ENCODE data around the gene AGAP2. TPM values are rescaled to one million over a fixed set of nuclear protein-coding genes. Genes with fewer than 3 reads are reported as not detected.
A peak's percentile ranks its signal among the peaks of the same experiment; 100 is the strongest.

AGAP2 gene
- total and polyA plus RNA-seq, 2 of the 13 experiments (the other 11 are each of a cell fraction or from before 2014, with no cell fraction given), result 0.38 to 0.45 TPM

DNA sequence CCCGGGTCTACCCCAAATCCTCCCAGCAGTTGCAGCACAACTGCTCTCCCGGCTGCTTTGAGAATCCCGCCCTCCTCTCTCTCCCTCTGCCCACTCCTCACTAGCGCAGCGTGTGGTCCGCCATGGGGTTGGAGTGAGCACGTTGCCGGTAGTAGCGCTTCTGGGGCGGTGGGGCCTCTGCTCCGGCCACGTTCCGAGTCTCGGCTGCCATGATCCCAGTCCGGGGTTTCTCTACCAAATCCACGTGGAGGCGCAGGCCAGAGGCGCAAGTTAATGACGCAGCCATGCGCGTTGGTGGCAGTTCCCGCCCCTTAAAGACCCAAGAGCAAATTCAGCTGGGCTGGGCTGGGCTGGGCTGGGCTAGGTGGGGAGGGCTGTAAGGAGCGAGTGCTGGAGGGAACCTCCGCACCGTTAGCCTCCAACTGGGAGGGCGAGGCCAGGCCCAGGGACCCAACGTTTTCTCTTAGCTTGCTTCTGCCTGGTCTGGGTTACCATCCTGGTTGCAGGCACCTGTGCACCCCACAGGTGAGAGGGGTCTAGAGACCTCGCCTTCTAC, 33.4 kb upstream of the AGAP2 start, which contains the start of gene METTL1 (continued):
- TF ChIP-seq ZBTB34 (CRISPR knock-in tag; IDR thresholded peaks at IDR 0.05) (peak; percentile 72; the same call in 1 of the 2 replicates), ZFX (CRISPR knock-in tag; IDR thresholded peaks at IDR 0.05; ENCODE audit: low read depth) (peak; percentile 98), SIX1 (CRISPR knock-in tag; IDR thresholded peaks at IDR 0.05; ENCODE audit: borderline replicate concordance) (peak; percentile 67; the same call in 1 of the 2 replicates), POLR2G (IDR thresholded peaks at IDR 0.05; ENCODE audit: low read depth, low read length) (peak; percentile 93), CBFB (CRISPR knock-in tag; IDR thresholded peaks at IDR 0.05) (peak; percentile 66), ELF4 (CRISPR knock-in tag; IDR thresholded peaks at IDR 0.05; ENCODE audit: borderline replicate concordance) (peak; percentile 86; the same call in 1 of the 2 replicates), IRF1 (CRISPR knock-in tag; IDR thresholded peaks at IDR 0.05; ENCODE audit: low read depth) (no peak), TBX3 (IDR thresholded peaks at IDR 0.05; ENCODE audit: borderline replicate concordance) (peak; percentile 39; the same call in 1 of the 2 replicates), HMG20A (CRISPR knock-in tag; IDR thresholded peaks at IDR 0.05; ENCODE audit: borderline replicate concordance) (no peak), ZFP91 (CRISPR knock-in tag; IDR thresholded peaks at IDR 0.05; ENCODE audit: borderline replicate concordance) (peak; percentile 100), ARHGAP35 (CRISPR knock-in tag; IDR thresholded peaks at IDR 0.05; ENCODE audit: borderline replicate concordance) (peak; percentile 76; the same call in 1 of the 2 replicates), ZNF709 (CRISPR knock-in tag; IDR thresholded peaks at IDR 0.05) (peak; percentile 92), TFDP1 (CRISPR knock-in tag; IDR thresholded peaks at IDR 0.05; ENCODE audit: borderline replicate concordance) (peak; percentile 72; the same call in 1 of the 2 replicates), ZBTB21 (CRISPR knock-in tag; IDR thresholded peaks at IDR 0.05) (no peak; the same call in 1 of the 2 replicates), ZNF672 (CRISPR knock-in tag; IDR thresholded peaks at IDR 0.05) (no peak), ZNF256 (CRISPR knock-in tag; conservative IDR thresholded peaks at IDR 0.05) (peak; percentile 83), NONO (IDR thresholded peaks at IDR 0.05) (no peak), NONO (CRISPR knock-in tag; conservative IDR thresholded peaks at IDR 0.05) (peak; percentile 92)
- TF ChIP-seq, protein P1, sequence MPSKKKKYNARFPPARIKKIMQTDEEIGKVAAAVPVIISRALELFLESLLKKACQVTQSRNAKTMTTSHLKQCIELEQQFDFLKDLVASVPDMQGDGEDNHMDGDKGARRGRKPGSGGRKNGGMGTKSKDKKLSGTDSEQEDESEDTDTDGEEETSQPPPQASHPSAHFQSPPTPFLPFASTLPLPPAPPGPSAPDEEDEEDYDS (CRISPR knock-in tag; IDR thresholded peaks at IDR 0.05), result peak; percentile 53; the same call in 1 of the 2 replicates
- TF ChIP-seq, protein P2, sequence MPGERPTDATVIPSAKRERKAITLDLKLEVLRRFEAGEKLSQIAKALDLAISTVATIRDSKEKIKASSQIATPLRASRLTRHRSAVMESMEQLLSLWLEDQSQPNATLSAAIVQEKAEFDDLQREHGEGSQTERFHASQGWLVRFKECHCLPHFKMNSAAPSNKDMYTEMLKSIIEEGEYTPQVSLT (CRISPR knock-in tag; IDR thresholded peaks at IDR 0.05; ENCODE audit: borderline replicate concordance, low read depth), result 0 out of 2 replicates have a peak, but pooled peaks have one; percentile 71
- TF ChIP-seq, protein P3, sequence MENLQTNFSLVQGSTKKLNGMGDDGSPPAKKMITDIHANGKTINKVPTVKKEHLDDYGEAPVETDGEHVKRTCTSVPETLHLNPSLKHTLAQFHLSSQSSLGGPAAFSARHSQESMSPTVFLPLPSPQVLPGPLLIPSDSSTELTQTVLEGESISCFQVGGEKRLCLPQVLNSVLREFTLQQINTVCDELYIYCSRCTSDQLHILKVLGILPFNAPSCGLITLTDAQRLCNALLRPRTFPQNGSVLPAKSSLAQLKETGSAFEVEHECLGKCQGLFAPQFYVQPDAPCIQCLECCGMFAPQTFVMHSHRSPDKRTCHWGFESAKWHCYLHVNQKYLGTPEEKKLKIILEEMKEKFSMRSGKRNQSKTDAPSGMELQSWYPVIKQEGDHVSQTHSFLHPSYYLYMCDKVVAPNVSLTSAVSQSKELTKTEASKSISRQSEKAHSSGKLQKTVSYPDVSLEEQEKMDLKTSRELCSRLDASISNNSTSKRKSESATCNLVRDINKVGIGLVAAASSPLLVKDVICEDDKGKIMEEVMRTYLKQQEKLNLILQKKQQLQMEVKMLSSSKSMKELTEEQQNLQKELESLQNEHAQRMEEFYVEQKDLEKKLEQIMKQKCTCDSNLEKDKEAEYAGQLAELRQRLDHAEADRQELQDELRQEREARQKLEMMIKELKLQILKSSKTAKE (CRISPR knock-in tag; IDR thresholded peaks at IDR 0.05; ENCODE audit: borderline replicate concordance), result no peak
